Activated naive CD4-positive, alpha-beta T cell (primary cell): ENCODE measurements around the gene PIEZO2.
"Not testable (repeated sequence)": the region's sequence is repeated elsewhere in the genome, so short reads cannot be mapped to it uniquely, and the experiment has no call there.

Source experiments
- DNase-seq, 4 experiments: peaks; one replicate each; lab custom pipeline; 2025; lab: John Stamatoyannopoulos, UW

The PIEZO2 gene

DNA sequence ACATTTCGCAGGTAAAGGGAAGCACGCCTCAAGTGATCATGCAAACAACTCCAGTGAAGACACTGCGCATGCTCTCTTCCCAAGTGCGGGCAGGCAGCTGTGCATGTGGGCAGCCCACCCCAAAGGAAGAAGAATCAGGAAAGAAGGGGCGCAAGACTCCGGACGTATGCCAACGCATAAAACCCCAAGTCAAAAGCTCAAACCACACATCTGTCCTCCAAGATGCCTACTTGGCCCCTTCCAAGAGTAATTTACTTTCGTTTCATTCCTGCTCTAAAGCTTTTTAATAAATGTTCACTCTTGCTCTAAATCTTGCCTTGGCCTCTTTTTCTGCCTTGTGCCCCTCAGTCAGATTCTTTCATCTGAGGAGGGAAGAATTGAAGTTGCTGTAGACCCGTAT lies 254.9 kb downstream of the PIEZO2 start:
- no peak for DNase-seq

GRCh38 chr18:10893761-10894160 lies 255.6 kb downstream of the PIEZO2 start:
- DNase-seq: no peak

- DNase-seq: no peak
Measured at GRCh38 chr18:10893196-10893595, 256.2 kb downstream of the PIEZO2 start.

DNA sequence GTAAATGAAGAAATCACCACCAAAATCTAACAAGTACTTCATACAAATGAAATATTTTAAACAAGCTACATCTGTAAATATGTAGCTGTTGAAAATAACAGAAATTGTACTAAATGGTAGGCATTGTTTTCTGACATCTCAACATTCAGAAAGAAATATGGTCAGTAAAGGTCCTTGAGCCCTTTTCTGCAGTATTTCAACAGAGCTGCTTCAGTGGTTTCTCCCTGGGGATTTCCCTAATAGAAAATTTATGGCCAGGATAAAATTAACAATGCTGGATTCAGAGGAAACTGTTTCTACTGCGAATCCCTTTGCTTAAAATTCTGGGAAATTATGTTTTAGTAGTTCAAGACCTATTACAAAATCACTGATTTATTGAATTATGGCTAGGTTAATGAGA lies 256.6 kb downstream of the PIEZO2 start:
- DNase-seq: no peak

GRCh38 chr18:10890022-10890421 lies 259.3 kb downstream of the PIEZO2 start:
- no peak for DNase-seq

DNA sequence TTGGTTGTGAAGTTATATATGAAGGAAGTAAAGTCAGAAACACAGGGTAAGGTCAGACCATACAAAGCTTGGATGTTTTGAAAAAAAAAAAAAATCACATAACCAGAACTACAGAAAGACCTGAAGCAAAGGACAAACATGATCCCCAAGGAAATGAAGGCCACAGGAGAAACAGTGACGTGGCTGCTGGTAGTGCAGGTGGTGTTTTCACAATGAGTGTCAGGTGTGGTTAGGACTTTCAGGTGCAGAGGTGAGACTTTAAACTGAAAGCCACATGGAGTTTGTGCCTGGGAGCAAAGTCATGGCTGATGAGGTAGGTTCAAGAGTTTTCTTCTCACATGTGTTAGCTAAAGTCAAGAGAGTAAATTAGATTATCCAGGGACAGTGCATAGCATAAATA lies 270.7 kb downstream of the PIEZO2 start:
- no peak for DNase-seq

DNA sequence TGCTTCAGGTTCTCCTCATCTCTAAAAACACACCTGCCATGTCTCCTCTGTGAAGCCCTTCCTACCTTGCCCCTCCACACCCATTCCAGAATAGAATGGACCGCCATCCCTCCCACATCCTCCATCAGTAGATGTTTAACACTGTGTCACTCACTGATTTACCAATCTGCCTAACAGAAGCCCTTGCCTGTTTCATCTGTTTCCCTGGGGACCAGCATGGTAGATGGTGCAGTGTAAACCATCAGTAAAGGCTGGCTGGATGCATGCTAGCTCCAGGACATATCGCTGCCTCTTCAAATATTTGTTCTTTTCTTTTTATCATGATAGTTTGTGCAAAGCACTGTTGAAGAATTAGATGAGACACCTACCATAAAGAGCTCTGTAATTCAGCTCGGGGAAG lies 271.4 kb downstream of the PIEZO2 start:
- DNase-seq: no peak

- DNase-seq: no peak
Measured at GRCh38 chr18:10875811-10876210, 273.6 kb downstream of the PIEZO2 start.

DNA sequence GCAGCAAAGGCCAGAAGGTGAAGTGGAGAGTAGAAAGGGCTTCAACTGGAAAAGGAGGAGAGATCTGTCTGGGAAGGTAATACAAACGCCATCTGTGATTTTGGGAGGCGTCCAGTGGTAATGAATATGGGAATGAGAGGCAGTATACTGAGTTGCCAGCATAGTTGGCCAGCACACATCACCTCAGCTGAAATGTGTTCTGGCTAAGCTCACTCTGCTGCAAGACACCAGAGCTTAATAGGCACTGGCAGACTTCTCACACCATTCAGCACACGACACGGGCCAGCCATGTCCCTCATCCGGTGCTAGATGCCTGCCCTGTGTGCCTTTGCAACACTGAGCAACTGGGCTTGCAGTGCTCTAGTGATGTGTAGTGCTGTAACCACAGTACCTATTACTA lies 277.1 kb downstream of the PIEZO2 start:
- no peak for DNase-seq

DNA sequence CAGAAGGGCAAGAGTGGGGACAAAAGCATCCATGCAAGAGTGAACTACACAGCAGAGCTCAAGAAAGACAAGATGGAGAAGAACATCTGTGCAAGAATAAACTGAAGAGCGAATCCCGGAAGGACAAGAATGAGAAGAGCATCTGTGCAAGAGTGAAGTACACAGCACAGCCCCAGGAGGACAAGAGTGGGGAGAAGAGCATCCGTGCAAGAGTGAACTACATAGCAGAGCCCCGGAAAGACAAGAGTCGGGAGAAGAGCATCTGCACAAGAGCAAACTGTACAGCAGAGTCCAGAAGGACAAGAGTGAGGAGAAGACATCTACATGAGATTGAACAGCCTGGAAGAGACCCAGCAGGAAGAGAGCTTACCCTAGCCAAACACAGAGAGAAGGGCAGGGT lies 284.6 kb downstream of the PIEZO2 start:
- DNase-seq: no peak

- no peak for DNase-seq
Measured at GRCh38 chr18:10863026-10863425, 286.3 kb downstream of the PIEZO2 start.

- no peak for DNase-seq
Measured at GRCh38 chr18:10860928-10861327, 288.4 kb downstream of the PIEZO2 start.

DNA sequence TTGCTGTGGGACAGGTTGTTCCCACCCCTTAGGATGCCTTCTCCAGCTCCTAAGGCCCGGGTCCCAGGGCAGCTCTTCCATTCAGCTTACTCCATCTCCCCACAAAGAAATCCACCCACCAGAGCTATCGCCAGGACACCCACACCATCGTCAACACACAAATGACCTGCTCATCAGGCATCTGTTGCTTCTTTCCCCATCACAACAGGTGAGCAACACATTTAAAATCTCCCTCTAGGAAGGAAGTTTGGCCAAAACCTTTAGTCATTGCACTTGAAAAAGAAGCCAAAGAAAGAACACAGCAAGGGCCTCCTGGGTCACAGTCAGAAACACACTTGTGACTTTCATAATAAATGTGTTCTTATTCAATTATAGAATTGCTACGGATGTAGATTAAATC lies 289.0 kb downstream of the PIEZO2 start:
- DNase-seq: no peak

DNA sequence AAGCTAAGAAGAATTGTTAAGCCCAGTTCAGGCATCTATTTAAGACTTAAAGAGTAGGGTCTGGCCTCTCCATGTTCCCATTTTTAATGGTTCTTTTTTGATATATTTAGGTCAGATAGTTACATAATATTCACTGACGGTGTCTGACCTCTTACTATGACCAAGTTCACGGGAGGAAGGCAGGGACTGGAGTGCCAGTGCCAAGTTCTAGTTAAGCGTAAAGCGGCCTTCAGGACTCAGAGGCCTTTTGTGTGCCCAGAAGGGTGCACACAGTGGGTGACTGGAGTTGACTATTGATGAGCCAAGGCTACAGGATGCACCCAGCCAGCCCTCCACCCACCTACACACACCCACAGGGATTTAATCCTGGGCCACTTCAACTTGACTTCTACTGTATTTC lies 290.9 kb downstream of the PIEZO2 start:
- DNase-seq: no peak

DNA sequence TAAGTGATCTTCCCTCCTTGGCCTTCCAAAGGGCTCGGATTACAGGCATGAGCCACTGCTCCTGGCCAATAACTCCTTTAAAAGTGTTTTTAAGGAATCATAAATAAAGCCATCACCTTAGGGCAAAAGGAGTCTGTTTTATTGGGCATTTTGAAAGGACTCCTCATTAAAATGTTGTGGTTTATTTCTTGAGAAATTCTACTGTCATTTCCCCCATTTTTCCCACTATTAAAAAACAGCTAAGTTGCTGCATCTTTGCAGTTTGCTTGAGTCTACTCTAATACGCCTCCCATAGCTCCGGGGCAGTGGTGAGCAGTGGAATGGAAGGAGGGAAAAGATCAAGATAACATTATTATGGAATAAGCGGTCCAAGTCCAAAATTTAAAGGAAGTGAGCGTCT lies 293.2 kb downstream of the PIEZO2 start:
- DNase-seq: no peak

DNA sequence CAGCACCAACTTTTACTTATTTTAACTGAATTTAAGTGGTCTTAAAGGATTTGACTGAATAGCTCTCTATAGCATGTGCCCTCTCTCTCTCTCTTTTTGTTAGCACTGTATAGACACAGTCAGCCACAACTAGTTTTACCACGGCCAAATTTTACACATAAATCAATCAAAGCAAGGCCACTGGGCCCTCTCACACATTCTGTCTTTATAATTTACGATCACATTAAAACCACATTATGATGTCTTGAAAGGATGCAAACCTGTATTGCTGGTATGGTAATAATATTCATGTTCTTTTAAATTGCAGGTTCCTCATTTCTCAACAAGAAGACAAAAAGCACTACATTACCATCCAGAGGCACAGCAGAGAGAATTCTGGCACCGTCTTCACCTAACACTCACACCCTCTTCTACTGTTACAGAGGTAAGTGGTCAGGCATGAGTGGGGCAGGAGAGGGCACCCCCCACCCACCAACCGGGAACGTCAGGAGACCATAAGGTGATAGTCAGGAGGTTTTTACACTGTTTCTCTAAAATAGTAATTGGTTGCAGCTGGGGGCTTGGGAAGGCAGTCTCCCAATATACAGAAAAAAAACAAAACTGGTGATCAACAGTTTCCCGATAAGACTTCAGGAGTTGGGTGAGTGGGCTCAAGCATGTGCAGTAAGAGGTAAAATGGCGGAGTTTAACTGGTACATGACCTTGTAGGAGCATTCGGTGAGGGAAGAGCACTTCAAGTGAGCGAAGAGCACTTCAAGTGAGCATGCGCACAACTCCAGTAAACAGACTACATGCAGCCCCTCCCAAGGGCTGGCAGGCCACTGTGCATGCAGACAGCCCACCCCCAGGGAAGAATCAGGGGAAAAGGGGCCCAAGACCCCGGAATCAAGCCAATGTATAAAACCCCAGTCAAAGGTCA lies 296.7 kb downstream of the PIEZO2 start:
- DNase-seq: no peak

DNA sequence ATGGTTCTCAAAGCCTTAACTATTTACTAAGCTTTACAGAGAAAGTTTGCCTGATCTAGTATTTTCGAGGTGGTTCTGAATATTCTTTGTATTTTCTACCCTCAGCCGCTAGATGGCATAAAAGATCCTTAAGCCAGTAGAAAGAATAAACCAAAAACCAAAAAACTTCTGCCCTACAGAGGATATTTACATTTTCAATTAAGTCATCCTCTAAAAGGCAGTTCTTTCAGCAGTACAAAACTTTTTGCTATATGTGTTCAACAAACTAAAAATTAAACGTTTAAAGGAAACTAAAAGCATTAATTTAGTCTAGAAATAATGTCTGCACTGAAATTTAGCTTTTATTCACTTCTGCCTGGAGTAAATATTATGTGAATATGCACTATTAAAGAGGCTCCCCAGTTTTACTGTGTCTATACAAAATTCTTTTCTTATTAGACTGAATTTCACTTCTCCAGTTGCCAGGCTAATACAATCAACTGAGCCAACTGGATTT lies 297.5 kb downstream of the PIEZO2 start:
- DNase-seq: no peak

DNA sequence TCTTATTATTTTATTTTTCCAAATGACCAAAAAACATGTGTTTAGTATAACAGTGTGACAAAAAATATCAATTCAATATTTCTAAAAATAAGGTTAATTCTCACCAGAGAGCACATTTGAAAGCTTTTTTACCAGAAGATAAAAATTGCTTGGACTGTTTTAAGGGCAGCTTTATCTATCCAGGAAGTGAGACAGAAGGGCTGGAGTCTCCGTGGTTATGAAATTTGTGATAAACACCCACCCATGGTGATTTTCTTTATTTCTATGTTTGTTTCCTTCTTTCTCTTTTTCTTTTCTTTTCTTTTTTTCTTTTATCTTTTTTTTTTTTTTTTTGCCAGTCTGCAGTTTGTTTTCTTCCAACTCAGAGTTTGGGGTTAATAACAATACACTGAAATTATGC lies 298.5 kb downstream of the PIEZO2 start:
- no peak for DNase-seq

DNA sequence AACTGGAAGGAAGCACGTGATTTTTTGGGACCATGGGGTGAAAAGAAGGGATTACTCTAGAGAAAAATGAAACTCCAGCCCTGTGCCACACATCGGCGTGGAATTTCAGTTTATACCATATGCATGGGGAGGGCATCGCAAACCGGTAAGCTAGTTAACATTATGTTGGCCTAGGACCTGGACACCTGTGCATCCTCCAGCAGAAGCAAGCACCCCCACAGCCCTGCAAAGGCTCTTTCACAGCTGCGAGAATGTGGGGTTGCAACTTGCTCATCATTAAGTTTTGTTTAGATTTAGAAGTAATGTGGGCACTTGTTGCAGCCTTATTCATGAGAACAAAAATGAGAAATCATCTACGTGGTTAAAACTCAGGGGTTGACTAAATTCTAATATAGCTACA lies 299.2 kb downstream of the PIEZO2 start:
- DNase-seq: no peak

- DNase-seq: no peak
Measured at GRCh38 chr18:10847907-10848306, 301.5 kb downstream of the PIEZO2 start.

- no peak for DNase-seq
Measured at GRCh38 chr18:10847408-10847790, 302.0 kb downstream of the PIEZO2 start.

- no peak for DNase-seq
Measured at GRCh38 chr18:10846657-10847407, 302.5 kb downstream of the PIEZO2 start.

- not testable (repeated sequence) for DNase-seq
Measured at GRCh38 chr18:10846035-10846434, 303.3 kb downstream of the PIEZO2 start.
